ENCODE results near the gene CLGN.
A peak's percentile ranks its signal among the peaks of the same experiment; 100 is the strongest.

Gene CLGN

GRCh38 chr4:140373328-140374129, 53.9 kb downstream of the CLGN start, which contains the start of gene SCOC:
Gene SCOC, plus strand, starts transcription at chr4:140373646. Its CDS starts 5,525 bp downstream, at chr4:140379171.
- no peak for TF ChIP-seq CTCF (IDR thresholded peaks at IDR 0.05)

GRCh38 chr4:140372751-140373327, 54.6 kb downstream of the CLGN start:
- H3K4me3 ChIP-seq: peak overlapping the region; percentile 96 to 98
- H3K9me3 ChIP-seq: no peaks in the 10 kb centered on the region
- peaks cover 0 to 38% (median 24%) of the 10 kb centered on the region in 4 donors for H3K4me1 ChIP-seq
- no peak for DNase-seq
- peak; percentile 32 to 34 for TF ChIP-seq CTCF (IDR thresholded peaks at IDR 0.05)
- intact Hi-C loops (cut with DNase I; ENCODE audit: low total_unique reads): loop anchor here (10.0 kb wide), 1 partner anchor 152 kb away; the partner anchor contains the start of gene ELMOD2
- no peaks in the 10 kb centered on the region for H3K36me3 ChIP-seq
- H3K27me3 ChIP-seq: no peaks in the 10 kb centered on the region
- H3K27ac ChIP-seq: peak overlapping the region; percentile 93 to 98

More at GRCh38 chr4:140373328-140374129, 53.9 kb downstream of the CLGN start, which contains the start of gene SCOC:
- Histone ChIP-seq H3K27ac (peak within 1 kb of the TSS; percentile 93 to 98), H3K27me3 (no peaks in the 10 kb centered on the region), H3K4me1 (peaks cover 0 to 38% (median 24%) of the 10 kb centered on the region in 4 donors), H3K4me3 (peak within 1 kb of the TSS; percentile 96 to 98), H3K9me3 (no peaks in the 10 kb centered on the region), H3K36me3 (no peaks in the 10 kb centered on the region)
- intact Hi-C loops (cut with DNase I; ENCODE audit: low total_unique reads): loop anchor here (10.0 kb wide), 1 partner anchor 151 kb away; the partner anchor contains the start of gene ELMOD2
- peak; percentile 100 for DNase-seq

- intact Hi-C loops (cut with DNase I; ENCODE audit: low total_unique reads): loop anchor here (10.0 kb wide), 2 partner anchors 236 to 486 kb away; no protein-coding TSS in a partner anchor
- no peak for TF ChIP-seq CTCF (IDR thresholded peaks at IDR 0.05)
Measured at GRCh38 chr4:140368686-140369085, 58.8 kb downstream of the CLGN start.

GRCh38 chr4:140367738-140368137, 59.7 kb downstream of the CLGN start:
- DNase-seq: no peak
- Histone ChIP-seq H3K36me3 (no peaks in the 10 kb centered on the region), H3K27ac (no peak overlapping the region), H3K27me3 (no peaks in the 10 kb centered on the region), H3K4me3 (no peak overlapping the region), H3K4me1 (peaks cover 0 to 4% (median 0%) of the 10 kb centered on the region in 4 donors), H3K9me3 (no peaks in the 10 kb centered on the region)
- intact Hi-C loops (cut with DNase I; ENCODE audit: low total_unique reads): loop anchor here (10.0 kb wide), 2 partner anchors 237 to 487 kb away; no protein-coding TSS in a partner anchor
- TF ChIP-seq CTCF (IDR thresholded peaks at IDR 0.05): no peak

More at GRCh38 chr4:140368686-140369085, 58.8 kb downstream of the CLGN start:
- Histone ChIP-seq H3K36me3 (no peaks in the 10 kb centered on the region), H3K9me3 (no peaks in the 10 kb centered on the region), H3K4me3 (no peak overlapping the region), H3K4me1 (peaks cover 0 to 4% (median 0%) of the 10 kb centered on the region in 4 donors), H3K27me3 (no peaks in the 10 kb centered on the region), H3K27ac (no peak overlapping the region)
- DNase-seq: no peak

- Histone ChIP-seq H3K4me3 (no peak overlapping the region), H3K27ac (no peak overlapping the region), H3K36me3 (no peaks in the 10 kb centered on the region), H3K27me3 (no peaks in the 10 kb centered on the region), H3K4me1 (no peaks in the 10 kb centered on the region), H3K9me3 (no peaks in the 10 kb centered on the region)
- TF ChIP-seq CTCF (IDR thresholded peaks at IDR 0.05): no peak
- intact Hi-C loops (cut with DNase I; ENCODE audit: low total_unique reads): loop anchor here (10.0 kb wide), 2 partner anchors 241 to 491 kb away; no protein-coding TSS in a partner anchor
- DNase-seq: no peak
Measured at GRCh38 chr4:140363558-140363957, 63.9 kb downstream of the CLGN start.

Data from tibial artery (tissue), 4 donors.